OCI-LY7 (cell line): ENCODE results near the gene RPP25L. TPM values are rescaled to one million over a fixed set of nuclear protein-coding genes. Genes with fewer than 3 reads are reported as not detected.

Source experiments
- BruUV-seq: library from RNA; stranded (reverse); fragments of 400-500 nt; replicated peaks from 2 replicates; lab custom pipeline; 2021; lab: Mats Ljungman, UMichigan
- CTCF ChIA-PET: fragments of 300-600 bp; sonication (Branson Sonifier 250); formaldehyde crosslinking; loops from one replicate; lab custom pipeline; 2022; ENCODE audit warnings: antibody characterized with exemption; ENCODE audit not compliant: unreplicated experiment; lab: Charles Lee
- POLR2A ChIA-PET: fragments of 300-600 bp; sonication (Branson Sonifier 250); formaldehyde crosslinking; loops from one replicate; lab custom pipeline; 2022; ENCODE audit warnings: antibody characterized with exemption; lab: Charles Lee
- DNase-seq: peaks from one replicate; pipeline ENCODE4 v3.0.0-alpha.2; 2015; ENCODE audit warnings: low spot score
- H2AFZ ChIP-seq: fragments of 200-600 bp; sonication (generic), shearing (Covaris generic); 2 replicates; pipeline ENCODE4 v1.6.1; 2014; ENCODE audit warnings: mild to moderate bottlenecking, antibody characterized with exemption, low read length, moderate library complexity
- H3K27ac ChIP-seq: fragments of 200-600 bp; sonication (generic); 2 replicates; pipeline ENCODE4 v1.5.1; 2014; ENCODE audit warnings: mixed run types, low read depth, mild to moderate bottlenecking, moderate library complexity, low read length, inconsistent platforms; ENCODE audit not compliant: poor library complexity, severe bottlenecking
- H3K36me3 ChIP-seq: fragments of 200-600 bp; sonication (generic); 2 replicates; pipeline ENCODE4 v1.6.1; 2014; ENCODE audit warnings: mild to moderate bottlenecking, antibody characterized with exemption, low read length, moderate library complexity, mixed read lengths; ENCODE audit not compliant: insufficient read depth
- H3K4me1 ChIP-seq: fragments of 200-600 bp; sonication (generic); 2 replicates; pipeline ENCODE4 v1.5.1; 2014; ENCODE audit warnings: mild to moderate bottlenecking, low read length; ENCODE audit not compliant: insufficient read depth, poor library complexity, severe bottlenecking
- H3K4me2 ChIP-seq: fragments of 200-600 bp; sonication (generic); 2 replicates; pipeline ENCODE4 v1.6.1; 2014; ENCODE audit warnings: mild to moderate bottlenecking, low read length
- H3K4me3 ChIP-seq: fragments of 200-600 bp; sonication (generic); 2 replicates; pipeline ENCODE4 v1.5.1; 2014; ENCODE audit warnings: mild to moderate bottlenecking, low read depth, low read length; ENCODE audit not compliant: poor library complexity, severe bottlenecking
- H3K79me2 ChIP-seq: fragments of 200-600 bp; sonication (generic); 2 replicates; pipeline ENCODE4 v1.6.1; 2016; ENCODE audit warnings: low read depth, mild to moderate bottlenecking, low read length, moderate library complexity, mixed read lengths; ENCODE audit not compliant: insufficient read depth
- H3K9me2 ChIP-seq: fragments of 200-600 bp; sonication (generic); 2 replicates; pipeline ENCODE4 v1.6.1; 2016; ENCODE audit warnings: mild to moderate bottlenecking, low read length, mixed read lengths; ENCODE audit not compliant: insufficient read depth
- H3K9me3 ChIP-seq: fragments of 200-600 bp; sonication (generic); 2 replicates; pipeline ENCODE4 v1.6.1; 2014; ENCODE audit warnings: mild to moderate bottlenecking, mixed run types, low read length, mixed read lengths
- H4K20me1 ChIP-seq: fragments of 200-600 bp; sonication (generic); 2 replicates; pipeline ENCODE4 v1.6.1; 2014; ENCODE audit warnings: mild to moderate bottlenecking, antibody characterized with exemption, low read length, moderate library complexity, mixed read lengths; ENCODE audit not compliant: insufficient read depth
- EZH2phosphoT487 ChIP-seq: fragments of 200-600 bp; sonication (generic); IDR thresholded peaks from 2 replicates; pipeline ENCODE4 v1.6.1; 2018; ENCODE audit warnings: low read depth, borderline replicate concordance, mild to moderate bottlenecking, mixed run types, antibody characterized with exemption, low read length, moderate library complexity, mixed read lengths
- intact Hi-C: fragments of 100-400 bp; cut with micrococcal nuclease; formaldehyde crosslinking; loops from one replicate; pipeline ENCODE4 v1.10.0; 2022; ENCODE audit not compliant: unreplicated experiment
- total RNA-seq, 2 experiments: library from RNA; depleted of rRNA in 1 of 2; stranded (reverse); fragments of >200 nt in 1 of 2; shearing (Covaris generic) in 1 of 2; gene quantifications; 2 replicates each; pipeline ENCODE4 v1.2.3, GENCODE V29; 2014 to 2022
- TF ChIP-seq, protein P1 (sequence below): fragments of 200-600 bp; sonication (generic); conservative IDR thresholded peaks from 2 replicates; pipeline ENCODE4 v1.5.1; 2014; ENCODE audit warnings: mild to moderate bottlenecking, antibody characterized with exemption, low read length, moderate library complexity, mixed read lengths

Gene RPP25L
- total RNA-seq, 2 experiments from 2014 or later, result 33.7 to 40.3 TPM

- BruUV-seq, result no TSS peak
- no peaks in the 10 kb centered on the region for H3K9me2 ChIP-seq
- H3K4me3 ChIP-seq, result no peak overlapping the region
- no peaks in the 10 kb centered on the region for H3K9me3 ChIP-seq
- no peak overlapping the region for H2AFZ ChIP-seq
- no peak overlapping the region for H3K27ac ChIP-seq
- H3K79me2 ChIP-seq, result peaks cover 11% of the 10 kb centered on the region; the same call in 1 of the 2 replicates
- TF ChIP-seq, protein P1, sequence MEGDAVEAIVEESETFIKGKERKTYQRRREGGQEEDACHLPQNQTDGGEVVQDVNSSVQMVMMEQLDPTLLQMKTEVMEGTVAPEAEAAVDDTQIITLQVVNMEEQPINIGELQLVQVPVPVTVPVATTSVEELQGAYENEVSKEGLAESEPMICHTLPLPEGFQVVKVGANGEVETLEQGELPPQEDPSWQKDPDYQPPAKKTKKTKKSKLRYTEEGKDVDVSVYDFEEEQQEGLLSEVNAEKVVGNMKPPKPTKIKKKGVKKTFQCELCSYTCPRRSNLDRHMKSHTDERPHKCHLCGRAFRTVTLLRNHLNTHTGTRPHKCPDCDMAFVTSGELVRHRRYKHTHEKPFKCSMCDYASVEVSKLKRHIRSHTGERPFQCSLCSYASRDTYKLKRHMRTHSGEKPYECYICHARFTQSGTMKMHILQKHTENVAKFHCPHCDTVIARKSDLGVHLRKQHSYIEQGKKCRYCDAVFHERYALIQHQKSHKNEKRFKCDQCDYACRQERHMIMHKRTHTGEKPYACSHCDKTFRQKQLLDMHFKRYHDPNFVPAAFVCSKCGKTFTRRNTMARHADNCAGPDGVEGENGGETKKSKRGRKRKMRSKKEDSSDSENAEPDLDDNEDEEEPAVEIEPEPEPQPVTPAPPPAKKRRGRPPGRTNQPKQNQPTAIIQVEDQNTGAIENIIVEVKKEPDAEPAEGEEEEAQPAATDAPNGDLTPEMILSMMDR, result no peak
- TF ChIP-seq EZH2phosphoT487, result no peak
- H3K4me1 ChIP-seq, result peaks cover 31% of the 10 kb centered on the region
- CTCF ChIA-PET, result no interaction called here
- H4K20me1 ChIP-seq, result no peaks in the 10 kb centered on the region
- intact Hi-C loops, result no loop called here
- H3K36me3 ChIP-seq, result peaks cover 19% of the 10 kb centered on the region; the same call in 1 of the 2 replicates
- no peak for DNase-seq
- POLR2A ChIA-PET, result no interaction called here
- no peak overlapping the region for H3K4me2 ChIP-seq
Observed at GRCh38 chr9:34615132-34615531, 3.2 kb upstream of the RPP25L start.

- no peak for TF ChIP-seq EZH2phosphoT487
- TF ChIP-seq, protein P1, result peak; percentile 90
- Histone ChIP-seq H3K27ac (peak overlapping the region; percentile 21), H3K4me2 (peak overlapping the region; percentile 80), H3K36me3 (peaks cover 21% of the 10 kb centered on the region), H4K20me1 (no peaks in the 10 kb centered on the region), H3K9me3 (no peaks in the 10 kb centered on the region), H2AFZ (peak overlapping the region; percentile 65), H3K4me3 (peak overlapping the region; percentile 91), H3K79me2 (peaks cover 11% of the 10 kb centered on the region; the same call in 1 of the 2 replicates), H3K4me1 (peaks cover 21% of the 10 kb centered on the region), H3K9me2 (no peaks in the 10 kb centered on the region)
- CTCF ChIA-PET, result no interaction called here
- DNase-seq, result peak; percentile 86
- BruUV-seq, result no TSS peak
- intact Hi-C loops, result loop anchor here (1.0 to 2.0 kb wide), 2 partner anchors 21 to 90 kb away; no protein-coding TSS in a partner anchor
- POLR2A ChIA-PET, result interaction anchor here (1.5 to 2.2 kb wide), 3 partner anchors 8 to 25 kb away, joined by 7 to 12 read pairs (median 11); partner anchors contain the start of genes DCTN3 and SIGMAR1
Observed at GRCh38 chr9:34612788-34613390, 992 bp upstream of the RPP25L start.
